NB4 (cell line): Measurements from ENCODE around the gene CCNT1.

Experiments
- CTCF ChIP-seq: IDR thresholded peaks from one replicate; pipeline ENCODE4 v1.5.1; 2012; ENCODE audit warnings: low read depth, low read length
- MAX ChIP-seq: IDR thresholded peaks from 2 replicates; pipeline ENCODE4 v1.6.1; 2011; ENCODE audit warnings: low read depth, low read length
- MYC ChIP-seq: IDR thresholded peaks from 2 replicates; pipeline ENCODE4 v1.6.1; 2011; ENCODE audit warnings: low read depth, low read length
- POLR2A ChIP-seq: IDR thresholded peaks from 2 replicates; pipeline ENCODE4 v1.6.1; 2011; ENCODE audit warnings: mild to moderate bottlenecking; ENCODE audit not compliant: insufficient read length; ENCODE audit errors: extremely low read depth

GRCh38 chr12:48696626-48697025 lies 19.9 kb downstream of the CCNT1 start:
- TF ChIP-seq CTCF (no peak), POLR2A (no peak), MYC (no peak), MAX (no peak)
